OCI-LY1 (cell line): ENCODE measurements around the gene NALCN.

ENCODE experiments used
- H2AFZ ChIP-seq: fragments of 200-600 bp; sonication (generic), shearing (Covaris generic); 2 replicates; pipeline ENCODE4 v1.6.0; 2014; ENCODE audit warnings: antibody characterized with exemption, mild to moderate bottlenecking, low read length
- H3F3A ChIP-seq: fragments of 200-600 bp; sonication (generic), shearing (Covaris generic); 2 replicates; pipeline ENCODE4 v1.6.0; 2014; ENCODE audit warnings: mild to moderate bottlenecking, antibody characterized with exemption, low read length, moderate library complexity; ENCODE audit not compliant: insufficient read depth
- H3K27ac ChIP-seq: fragments of 200-600 bp; sonication (generic); 2 replicates; pipeline ENCODE4 v1.5.1; 2014; ENCODE audit warnings: low read length, mixed run types, mild to moderate bottlenecking, low read depth; ENCODE audit not compliant: poor library complexity, severe bottlenecking
- H3K27me3 ChIP-seq: fragments of 200-600 bp; sonication (generic); 2 replicates; pipeline ENCODE4 v1.6.0; 2014; ENCODE audit warnings: antibody characterized with exemption, mild to moderate bottlenecking, low read length, moderate library complexity; ENCODE audit not compliant: insufficient read depth
- H3K36me3 ChIP-seq: fragments of 200-600 bp; sonication (generic); 2 replicates; pipeline ENCODE4 v1.6.1; 2014; ENCODE audit warnings: mild to moderate bottlenecking, antibody characterized with exemption, low read length, moderate library complexity, mixed read lengths; ENCODE audit not compliant: insufficient read depth
- H3K4me1 ChIP-seq: fragments of 200-600 bp; sonication (generic); 2 replicates; pipeline ENCODE4 v1.5.1; 2014; ENCODE audit warnings: mild to moderate bottlenecking, low read length, moderate library complexity; ENCODE audit not compliant: insufficient read depth, severe bottlenecking
- H3K4me2 ChIP-seq: fragments of 200-600 bp; sonication (generic), shearing (Covaris generic); 2 replicates; pipeline ENCODE4 v1.6.1; 2014; ENCODE audit warnings: low read length
- H3K4me3 ChIP-seq: fragments of 200-600 bp; sonication (generic); 2 replicates; pipeline ENCODE4 v1.5.1; 2014; ENCODE audit warnings: low read length, low read depth, mild to moderate bottlenecking, mixed read lengths; ENCODE audit not compliant: poor library complexity, severe bottlenecking
- H3K79me2 ChIP-seq: fragments of 200-600 bp; shearing (Covaris generic); 2 replicates; pipeline ENCODE4 v1.6.1; 2016; ENCODE audit warnings: mixed run types, low read length, mixed read lengths; ENCODE audit not compliant: insufficient read depth
- H3K9ac ChIP-seq: fragments of 200-600 bp; sonication (generic), shearing (Covaris generic); 2 replicates; pipeline ENCODE4 v1.6.1; 2014; ENCODE audit warnings: mild to moderate bottlenecking, low read length, mixed read lengths
- H3K9me2 ChIP-seq: fragments of 200-600 bp; sonication (generic), shearing (Covaris generic); 2 replicates; pipeline ENCODE4 v1.6.1; 2014; ENCODE audit warnings: low read depth, mild to moderate bottlenecking, low read length, mixed read lengths
- H3K9me3 ChIP-seq: fragments of 200-600 bp; shearing (Covaris generic); 2 replicates; pipeline ENCODE4 v1.6.1; 2014; ENCODE audit warnings: low read length, mixed read lengths
- H4K20me1 ChIP-seq: fragments of 200-600 bp; sonication (generic), shearing (Covaris generic); 2 replicates; pipeline ENCODE4 v1.6.0; 2016; ENCODE audit warnings: mild to moderate bottlenecking, low read length; ENCODE audit not compliant: insufficient read depth
- CTCF ChIP-seq: fragments of 200-600 bp; sonication (generic), shearing (Covaris generic); IDR thresholded peaks from 2 replicates; pipeline ENCODE4 v1.5.1; 2017; ENCODE audit warnings: mild to moderate bottlenecking, antibody characterized with exemption, low read length, moderate library complexity, mixed read lengths
- EZH2 ChIP-seq: fragments of 200-600 bp; sonication (generic), shearing (Covaris generic); IDR thresholded peaks from 2 replicates; pipeline ENCODE4 v1.8.0; 2017; ENCODE audit warnings: borderline replicate concordance, mixed run types, mild to moderate bottlenecking, antibody characterized with exemption, low read length, moderate library complexity, mixed read lengths

Gene NALCN

DNA sequence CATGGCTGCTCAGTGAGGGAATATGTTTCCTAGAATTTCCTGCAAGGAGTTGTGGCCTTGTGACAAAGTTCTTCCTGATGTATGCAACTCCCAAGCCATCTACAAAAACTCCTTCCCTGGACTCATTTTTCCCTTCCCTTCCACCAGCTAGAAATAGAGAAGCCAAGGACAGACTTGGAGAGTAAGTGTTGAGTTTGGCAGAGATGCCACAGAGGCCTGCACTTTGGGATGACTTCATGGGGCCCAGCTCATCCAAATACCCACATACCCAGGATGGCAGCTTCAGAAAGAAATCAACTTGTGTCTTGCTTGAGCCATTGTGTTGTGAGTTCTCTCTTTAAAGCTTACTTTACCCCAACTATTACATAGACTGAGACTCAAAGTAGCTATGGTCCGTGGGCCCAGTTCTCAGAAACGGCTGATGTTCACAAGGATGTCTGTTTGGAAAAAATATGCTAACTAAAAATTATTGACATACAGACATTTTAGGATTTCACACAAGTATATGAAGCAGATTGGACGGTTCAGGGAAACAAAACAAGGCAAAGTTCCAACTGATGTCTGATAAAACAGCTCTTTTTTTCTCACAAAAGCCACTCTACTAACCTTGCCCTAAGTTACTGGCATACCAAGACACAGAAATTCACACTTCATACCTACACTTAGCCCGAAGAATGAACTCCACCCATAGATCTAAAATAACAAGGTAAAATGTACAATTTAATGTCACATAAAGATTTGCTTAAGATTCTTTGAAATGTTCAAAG lies 107.9 kb downstream of the NALCN start:
- Histone ChIP-seq H3F3A (no peaks in the 10 kb centered on the region), H3K4me1 (no peaks in the 10 kb centered on the region), H3K9me2 (no peaks in the 10 kb centered on the region), H3K79me2 (no peaks in the 10 kb centered on the region), H3K4me2 (no peak overlapping the region), H2AFZ (no peak overlapping the region), H3K27ac (no peak overlapping the region), H3K9ac (no peak overlapping the region), H3K36me3 (no peaks in the 10 kb centered on the region), H3K27me3 (no peaks in the 10 kb centered on the region), H3K9me3 (no peaks in the 10 kb centered on the region), H3K4me3 (no peak overlapping the region), H4K20me1 (no peaks in the 10 kb centered on the region)
- TF ChIP-seq EZH2 (no peak), CTCF (no peak)

DNA sequence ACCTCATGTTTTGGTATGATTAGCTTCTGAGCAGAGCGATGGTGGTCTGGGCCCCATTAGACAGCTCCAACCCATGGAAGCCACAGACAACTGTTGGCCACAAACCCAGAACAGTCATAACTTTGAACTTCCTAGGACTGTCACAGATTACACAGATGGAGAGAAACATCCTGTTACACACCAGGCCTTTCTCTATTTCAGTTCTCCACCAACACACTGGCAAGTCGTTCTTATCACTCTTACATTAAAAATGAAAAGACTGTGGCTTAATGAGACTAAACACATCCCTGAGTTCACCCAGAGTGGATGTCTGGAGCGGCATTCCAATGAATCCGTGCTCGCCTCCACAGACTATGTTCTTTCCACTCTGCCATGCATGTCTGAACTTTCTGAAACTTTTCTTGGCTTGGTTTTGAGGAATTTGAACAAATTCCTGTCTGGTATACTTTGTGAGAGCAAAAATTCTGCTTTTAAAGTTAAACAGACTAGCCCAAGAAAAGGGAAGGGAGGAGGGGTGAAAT lies 109.1 kb downstream of the NALCN start:
- no peaks in the 10 kb centered on the region for H3K27me3 ChIP-seq
- no peak overlapping the region for H3K4me2 ChIP-seq
- H2AFZ ChIP-seq: no peak overlapping the region
- no peaks in the 10 kb centered on the region for H3K4me1 ChIP-seq
- no peak overlapping the region for H3K9ac ChIP-seq
- no peaks in the 10 kb centered on the region for H3K9me3 ChIP-seq
- H3K36me3 ChIP-seq: no peaks in the 10 kb centered on the region
- no peaks in the 10 kb centered on the region for H3K9me2 ChIP-seq
- H3K27ac ChIP-seq: no peak overlapping the region
- H3F3A ChIP-seq: no peaks in the 10 kb centered on the region
- TF ChIP-seq EZH2 (no peak), CTCF (no peak)
- no peaks in the 10 kb centered on the region for H3K79me2 ChIP-seq
- no peak overlapping the region for H3K4me3 ChIP-seq
- H4K20me1 ChIP-seq: no peaks in the 10 kb centered on the region

- Histone ChIP-seq H3K27ac (no peak overlapping the region), H3F3A (no peaks in the 10 kb centered on the region), H3K4me1 (no peaks in the 10 kb centered on the region), H3K9me2 (no peaks in the 10 kb centered on the region), H3K36me3 (no peaks in the 10 kb centered on the region), H3K9me3 (no peaks in the 10 kb centered on the region), H4K20me1 (no peaks in the 10 kb centered on the region), H2AFZ (no peak overlapping the region), H3K27me3 (no peaks in the 10 kb centered on the region), H3K4me3 (no peak overlapping the region), H3K4me2 (no peak overlapping the region), H3K79me2 (no peaks in the 10 kb centered on the region), H3K9ac (no peak overlapping the region)
- TF ChIP-seq EZH2 (no peak), CTCF (no peak)
These were observed 109.5 kb downstream of the NALCN start for GRCh38 chr13:101306773-101307172.
